Mesothelial cell of epicardium (in vitro differentiated cells): ENCODE data around the gene PSMA6. TPM values are rescaled to one million over a fixed set of nuclear protein-coding genes. Genes with fewer than 3 reads are reported as not detected.
"Not testable (repeated sequence)": the region's sequence is repeated elsewhere in the genome, so short reads cannot be mapped to it uniquely, and the experiment has no call there.

ENCODE experiments used
- DNase-seq, 2 experiments: peaks; one replicate each; pipeline ENCODE4 v3.0.0; 2021; ENCODE audit warnings: low spot score in 2 of 2; ENCODE audit not compliant: unreplicated experiment in 2 of 2
- H3K27ac Mint-ChIP-seq: 2 replicates; pipeline ENCODE4 v1.8.0; 2021; ENCODE audit warnings: mixed read lengths
- H3K27me3 Mint-ChIP-seq: 2 replicates; pipeline ENCODE4 v1.8.0; 2021; ENCODE audit warnings: low read depth, mixed read lengths
- H3K36me3 Mint-ChIP-seq: 2 replicates; pipeline ENCODE4 v1.8.0; 2021; ENCODE audit warnings: mixed read lengths
- H3K4me1 Mint-ChIP-seq: 2 replicates; pipeline ENCODE4 v1.8.0; 2021; ENCODE audit warnings: mixed read lengths
- H3K4me3 Mint-ChIP-seq: 2 replicates; pipeline ENCODE4 v1.8.0; 2021; ENCODE audit warnings: mild to moderate bottlenecking, moderate library complexity, mixed read lengths
- H3K9me3 Mint-ChIP-seq: 2 replicates; pipeline ENCODE4 v1.8.0; 2021; ENCODE audit warnings: mixed read lengths
- CTCF ChIP-seq: fragments of 200-600 bp; sonication (generic); IDR thresholded peaks from one replicate; pipeline ENCODE4 v1.5.0; 2021; ENCODE audit warnings: antibody characterized with exemption; ENCODE audit not compliant: unreplicated experiment
- total RNA-seq: library from RNA; stranded (reverse); gene quantifications from 3 replicates; pipeline ENCODE4 v1.2.1, GENCODE V29; 2021

PSMA6 gene
- total RNA-seq, 1 donor from 2014 or later, result 156 TPM

DNA sequence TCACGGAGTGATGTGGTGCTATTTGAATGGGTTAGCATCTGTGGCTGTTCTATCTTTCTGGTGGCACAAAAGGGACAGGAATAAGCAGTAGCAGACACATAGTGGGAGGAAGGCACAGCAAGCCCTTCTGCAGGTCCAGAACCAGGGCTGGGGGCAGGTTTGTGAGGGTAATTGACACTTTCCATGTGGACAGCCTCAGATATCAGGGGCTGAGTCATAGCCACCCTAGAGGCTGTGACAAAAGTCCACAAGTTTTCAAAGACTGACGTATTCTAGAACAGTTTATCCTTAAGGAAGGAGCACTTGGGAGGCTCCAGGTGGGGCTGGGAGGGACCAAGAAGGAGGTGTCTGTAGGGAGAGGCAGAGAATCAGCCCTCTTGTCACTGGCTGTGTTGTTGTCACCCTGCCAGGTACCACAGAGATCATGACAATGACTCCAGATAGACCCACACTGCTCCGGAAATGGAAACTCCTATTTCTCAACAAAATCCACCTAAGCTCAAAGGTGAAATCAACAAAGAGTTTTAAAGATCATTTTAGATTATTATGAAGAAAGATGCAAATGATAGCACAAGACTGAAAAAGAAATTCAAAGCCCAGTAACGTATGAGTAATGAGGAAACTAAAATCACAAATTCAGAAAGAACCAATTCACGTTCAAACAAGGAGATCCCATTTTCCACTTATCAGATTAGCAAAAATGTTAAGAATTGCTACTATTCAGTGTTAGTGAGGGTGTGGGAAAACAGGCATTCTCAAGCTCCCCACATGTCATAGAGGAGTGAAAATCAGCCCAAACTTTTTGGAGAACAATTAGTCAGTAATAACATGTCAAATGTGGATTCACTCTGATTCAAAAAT, 64.0 kb downstream of the PSMA6 start:
- no peaks in the 10 kb centered on the region for H3K27me3 Mint-ChIP-seq
- DNase-seq, result no peak
- H3K27ac Mint-ChIP-seq, result peak overlapping the region; percentile 95
- H3K9me3 Mint-ChIP-seq, result no peaks in the 10 kb centered on the region
- H3K4me1 Mint-ChIP-seq, result peaks cover 26% of the 10 kb centered on the region
- no peak overlapping the region for H3K4me3 Mint-ChIP-seq
- TF ChIP-seq CTCF, result no peak
- no peaks in the 10 kb centered on the region for H3K36me3 Mint-ChIP-seq

GRCh38 chr14:35359655-35360054, 67.5 kb downstream of the PSMA6 start:
- H3K9me3 Mint-ChIP-seq, H3K4me3 Mint-ChIP-seq, H3K27ac Mint-ChIP-seq, DNase-seq, H3K36me3 Mint-ChIP-seq, H3K27me3 Mint-ChIP-seq: not testable (repeated sequence)
- peaks cover 12% of the 10 kb centered on the region for H3K4me1 Mint-ChIP-seq

DNA sequence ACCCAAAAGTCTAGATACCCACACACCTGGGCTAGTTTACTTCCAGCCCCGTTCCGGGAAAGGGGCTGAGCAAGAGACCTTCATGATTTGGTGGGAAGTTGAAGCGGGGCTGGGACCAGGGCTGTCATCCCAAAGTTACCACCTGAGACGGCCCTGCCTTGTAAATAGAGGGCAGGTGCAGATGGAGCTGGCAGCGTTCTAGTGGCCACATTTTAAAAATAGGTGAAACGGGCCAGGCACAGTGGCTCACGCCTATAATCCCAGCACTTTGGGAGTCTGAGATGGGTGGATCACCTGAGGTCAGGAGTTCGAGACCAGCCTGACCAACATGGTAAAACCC, 68.9 kb downstream of the PSMA6 start:
- no peak for DNase-seq
- Mint-ChIP-seq H3K4me1 (peaks cover 13% of the 10 kb centered on the region), H3K27me3 (no peaks in the 10 kb centered on the region), H3K36me3 (no peaks in the 10 kb centered on the region), H3K4me3 (no peak overlapping the region), H3K27ac (no peak overlapping the region), H3K9me3 (no peaks in the 10 kb centered on the region)
- no peak for TF ChIP-seq CTCF

- no peak for DNase-seq
- Mint-ChIP-seq H3K27ac (no peak overlapping the region), H3K27me3 (no peaks in the 10 kb centered on the region), H3K4me3 (no peak overlapping the region), H3K4me1 (peaks cover 12% of the 10 kb centered on the region), H3K36me3 (no peaks in the 10 kb centered on the region), H3K9me3 (no peaks in the 10 kb centered on the region)
- TF ChIP-seq CTCF, result no peak
Observed at GRCh38 chr14:35362450-35362849, 70.3 kb downstream of the PSMA6 start.

DNA sequence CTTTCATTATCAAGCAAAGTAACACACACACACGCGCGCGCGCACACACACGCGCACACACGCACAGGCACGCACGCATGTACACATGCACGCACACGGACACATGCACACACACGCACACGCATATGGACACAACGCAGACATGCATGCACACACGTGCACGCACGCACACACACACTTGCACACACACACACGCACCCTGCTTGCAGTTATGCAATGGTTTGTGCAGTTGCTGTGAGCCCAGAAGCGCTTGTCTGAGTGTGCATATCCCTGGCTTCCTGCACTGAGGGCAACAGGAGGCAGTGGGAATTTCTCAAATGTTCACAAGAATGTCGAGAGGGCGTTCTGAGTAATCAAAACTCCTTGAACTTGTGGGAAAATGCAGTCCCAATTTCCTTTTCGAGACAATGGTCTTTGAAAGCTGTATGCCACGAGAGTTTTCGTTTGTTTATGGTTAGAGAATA, 70.8 kb downstream of the PSMA6 start:
- H3K36me3 Mint-ChIP-seq, result no peaks in the 10 kb centered on the region
- no peak overlapping the region for H3K4me3 Mint-ChIP-seq
- H3K4me1 Mint-ChIP-seq, result peaks cover 17% of the 10 kb centered on the region
- H3K9me3 Mint-ChIP-seq, result no peaks in the 10 kb centered on the region
- H3K27me3 Mint-ChIP-seq, result no peaks in the 10 kb centered on the region
- DNase-seq, result no peak
- no peak for TF ChIP-seq CTCF
- H3K27ac Mint-ChIP-seq, result no peak overlapping the region

DNA sequence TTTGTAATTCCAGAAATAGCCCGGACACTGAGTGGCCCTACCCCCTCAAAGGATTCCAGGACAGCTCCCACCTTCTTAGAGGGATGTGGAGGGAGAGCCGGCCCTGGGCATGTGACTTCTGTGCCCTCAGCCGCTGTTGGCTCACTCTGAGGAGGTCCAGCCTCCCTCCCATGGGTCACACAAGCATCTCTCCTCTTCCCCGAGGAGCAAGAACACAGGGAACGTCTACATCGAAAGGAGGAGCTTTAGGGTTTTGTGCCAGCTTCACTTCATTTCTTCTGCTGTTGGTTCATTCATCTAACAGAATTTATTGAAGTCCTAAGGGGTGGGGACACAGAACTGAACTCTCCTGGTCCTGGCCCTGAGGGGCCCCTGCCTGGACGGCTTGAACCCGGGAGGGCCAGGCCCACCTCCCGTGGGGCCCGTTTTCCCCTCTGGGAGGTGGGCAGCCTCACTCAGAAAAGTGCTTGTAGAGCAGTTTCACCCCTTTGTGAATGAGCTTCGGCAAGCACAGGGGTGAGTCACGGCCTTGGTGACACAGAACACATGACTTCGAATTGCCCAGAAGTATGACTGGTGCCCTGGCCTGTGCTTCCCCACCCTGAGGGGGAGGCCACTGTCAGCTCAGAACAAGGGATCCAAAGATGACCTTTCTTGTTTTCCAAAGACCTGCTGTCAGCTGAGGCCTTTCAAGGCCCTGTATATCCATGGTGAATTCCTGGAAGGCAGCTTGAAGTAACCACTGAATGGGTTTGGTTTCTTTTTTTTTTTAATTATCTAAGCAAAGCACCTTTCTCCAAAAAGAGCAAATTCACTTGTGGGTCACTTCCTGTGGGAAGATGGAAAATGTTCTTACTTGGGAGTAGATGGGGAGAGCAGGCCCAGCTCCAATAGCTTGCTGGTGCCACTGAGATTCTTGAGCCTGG, 73.2 kb downstream of the PSMA6 start:
- Mint-ChIP-seq H3K4me3 (no peak overlapping the region), H3K27me3 (no peaks in the 10 kb centered on the region), H3K9me3 (no peaks in the 10 kb centered on the region), H3K4me1 (peaks cover 28% of the 10 kb centered on the region), H3K36me3 (no peaks in the 10 kb centered on the region), H3K27ac (peak overlapping the region; percentile 39)
- no peak for TF ChIP-seq CTCF
- no peak for DNase-seq
